GM18508 (cell line): ENCODE data around the gene ABHD15.

Experiments used
- ATAC-seq: cut with Tn5 transposase; IDR thresholded peaks from one replicate; pipeline ENCODE4 v1.9.1; 2021; ENCODE audit warnings: moderate number of reproducible peaks; ENCODE audit not compliant: insufficient read depth, unreplicated experiment

ABHD15 gene

GRCh38 chr17:29595107-29595942, 28.5 kb upstream of the ABHD15 start:
- no peak for ATAC-seq

GRCh38 chr17:29594519-29595090, 27.8 kb upstream of the ABHD15 start:
- no peak for ATAC-seq

DNA sequence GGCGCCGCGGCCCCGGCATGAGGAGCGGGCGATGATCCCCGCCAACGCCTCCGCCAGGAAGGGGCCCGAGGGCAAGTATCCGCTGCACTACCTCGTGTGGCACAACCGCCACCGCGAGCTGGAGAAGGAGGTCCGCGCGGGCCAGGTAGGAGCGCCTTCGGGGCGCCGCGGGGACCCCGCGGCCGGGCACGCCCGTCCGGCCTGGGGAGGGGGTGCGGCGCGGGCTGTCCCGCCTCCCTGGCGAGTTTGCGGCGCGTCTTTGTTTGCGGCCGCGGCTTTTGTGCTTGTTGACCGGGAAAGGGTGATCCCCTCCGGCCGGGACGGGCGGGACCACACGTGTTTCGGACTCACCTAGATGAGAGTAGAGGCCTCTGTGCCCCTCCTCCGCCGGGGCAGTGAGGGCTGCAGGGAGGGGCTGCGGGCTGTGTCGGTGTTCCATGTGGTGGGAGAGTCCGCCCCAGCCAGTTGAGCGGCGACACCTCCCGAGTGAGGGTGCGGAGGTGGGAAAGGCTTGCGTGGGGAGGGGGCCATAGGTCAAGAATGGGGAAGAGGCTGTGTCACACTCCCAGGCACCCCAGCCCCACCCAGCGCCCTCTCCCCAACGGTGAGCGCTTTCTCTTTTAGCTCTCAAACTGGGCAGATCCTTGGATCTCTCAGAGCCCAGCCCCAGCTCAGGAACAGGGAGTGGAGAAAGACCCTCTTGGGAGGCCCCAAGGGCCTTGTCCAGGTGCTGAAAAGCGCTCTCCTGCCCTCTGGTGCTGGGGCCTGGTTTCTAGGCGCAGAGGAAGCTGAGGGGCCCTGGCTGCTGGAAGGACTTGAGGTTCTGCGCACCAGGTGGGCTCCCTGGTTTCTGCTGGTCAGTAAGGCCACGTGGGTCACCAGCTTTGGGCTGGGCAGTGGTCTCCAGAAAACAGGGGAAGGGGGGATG, 27.0 kb upstream of the ABHD15 start:
- no peak for ATAC-seq

DNA sequence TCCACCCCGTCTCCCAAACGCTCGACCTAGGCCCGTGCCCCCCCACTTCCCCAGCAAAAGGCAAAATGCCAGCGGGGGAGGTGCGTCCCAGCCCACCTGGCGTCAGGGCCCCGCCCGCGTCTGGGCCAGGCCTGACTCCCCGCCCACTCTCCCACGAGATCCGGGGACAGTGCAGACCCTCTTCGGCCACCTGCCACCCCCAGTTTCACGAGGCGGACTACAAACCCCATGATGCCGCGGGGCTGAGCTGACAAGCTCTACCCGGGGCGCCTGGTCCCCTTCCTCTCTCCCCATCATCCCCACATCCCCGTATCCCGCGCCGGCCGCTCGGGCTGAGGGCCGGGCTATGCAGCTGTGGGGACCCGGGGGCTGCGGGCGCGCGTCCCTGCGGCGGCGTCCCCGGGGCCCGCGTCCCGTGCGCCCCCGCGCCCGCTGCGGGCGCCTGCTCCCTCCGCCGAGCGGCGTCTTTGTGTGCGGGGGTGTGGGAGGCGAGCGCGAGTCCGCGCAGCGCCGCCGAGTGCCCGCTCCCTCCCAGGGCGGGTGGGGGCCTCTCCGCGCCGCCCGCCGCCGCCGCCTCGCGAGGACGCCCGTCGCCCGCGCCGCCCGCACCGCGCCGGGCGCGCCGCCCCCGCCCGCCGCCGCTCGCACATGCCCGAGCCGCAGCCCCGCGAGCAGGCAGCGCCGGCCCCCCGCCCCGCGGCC, 26.2 kb upstream of the ABHD15 start, which contains the start of gene ANKRD13B:
Gene ANKRD13B (plus strand): TSS at position 283 of the 702 bp plus-strand sequence. CDS start 490 bp downstream, outside the sequence.
- ATAC-seq: no peak

DNA sequence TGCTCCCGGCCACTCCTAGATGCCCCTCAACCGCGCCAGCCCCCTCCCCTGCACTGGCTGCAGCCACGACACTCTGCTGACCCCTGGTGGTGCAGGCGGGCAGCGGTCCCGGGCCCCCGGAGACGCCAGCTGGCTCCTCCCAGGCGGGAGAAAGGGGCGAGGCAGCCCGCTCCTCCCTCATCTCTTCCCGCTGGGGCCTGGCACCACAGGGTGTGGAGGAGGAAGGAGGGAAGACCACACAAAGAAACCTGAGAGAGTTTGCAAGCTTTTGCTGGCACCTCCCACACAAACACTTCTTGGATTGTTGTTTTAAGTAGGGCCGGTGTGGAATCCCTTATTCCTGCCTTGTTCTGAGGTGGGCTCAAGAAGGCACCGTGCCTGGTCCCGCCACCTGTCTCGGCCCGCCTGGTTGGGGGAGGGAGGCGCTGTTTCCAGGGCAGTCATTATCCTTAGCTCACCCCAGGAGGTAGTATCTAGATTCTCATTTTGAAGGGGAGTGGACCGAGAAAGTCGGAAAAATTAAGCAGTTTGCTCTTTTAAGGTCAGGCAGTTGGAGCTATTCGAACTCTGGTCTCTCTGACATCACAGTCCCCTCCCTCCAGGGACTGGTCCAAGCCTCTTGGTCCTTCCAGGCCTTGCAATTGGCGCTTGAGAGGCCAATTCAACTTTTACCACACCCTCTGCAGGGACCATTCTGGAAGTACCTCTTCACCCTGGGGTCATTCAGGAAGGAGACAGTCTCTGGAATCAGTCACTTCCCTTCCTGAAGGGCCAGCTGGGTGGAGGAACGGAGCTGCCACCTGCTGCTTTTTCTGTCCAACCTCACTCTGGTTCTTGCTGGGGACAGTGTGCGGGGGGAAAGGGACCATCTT, 25.1 kb upstream of the ABHD15 start:
- ATAC-seq: no peak

GRCh38 chr17:29591146-29591736, 24.4 kb upstream of the ABHD15 start:
- no peak for ATAC-seq

DNA sequence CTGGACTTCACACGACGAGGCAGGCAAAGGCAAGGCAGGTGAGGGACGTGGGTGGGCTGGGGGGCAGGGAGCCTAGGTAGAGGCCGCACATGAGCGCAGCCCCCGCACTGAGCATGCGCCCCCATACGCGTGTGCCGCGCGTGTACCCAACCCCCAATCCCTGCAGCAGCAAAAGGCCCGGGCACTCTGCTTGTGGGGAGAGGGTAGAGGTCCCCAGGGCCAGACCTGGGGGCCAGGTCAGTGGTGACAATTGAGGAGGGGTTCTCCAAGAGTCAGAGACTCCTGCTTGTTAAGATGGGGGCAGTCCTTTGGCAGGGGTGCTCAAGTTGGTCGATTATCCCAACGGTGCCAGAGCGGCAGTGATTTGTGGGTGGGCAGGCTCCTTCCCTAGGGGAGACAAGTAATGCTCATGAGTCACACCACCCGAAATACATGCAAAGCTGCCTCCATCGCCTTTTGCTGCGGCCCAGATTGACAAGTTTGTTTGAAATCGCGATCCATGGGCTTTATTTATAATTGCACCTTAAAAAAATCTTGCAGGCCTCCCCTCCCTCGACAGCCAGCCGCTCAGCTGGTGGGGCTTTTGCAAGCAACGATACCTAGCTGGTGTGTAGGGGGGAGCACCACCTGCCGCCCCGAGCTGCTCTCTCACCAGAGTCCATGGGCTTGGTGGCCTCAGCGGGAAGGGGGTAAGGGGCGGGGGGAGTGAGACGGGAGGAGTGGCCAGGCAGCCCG, 23.7 kb upstream of the ABHD15 start:
- no peak for ATAC-seq

DNA sequence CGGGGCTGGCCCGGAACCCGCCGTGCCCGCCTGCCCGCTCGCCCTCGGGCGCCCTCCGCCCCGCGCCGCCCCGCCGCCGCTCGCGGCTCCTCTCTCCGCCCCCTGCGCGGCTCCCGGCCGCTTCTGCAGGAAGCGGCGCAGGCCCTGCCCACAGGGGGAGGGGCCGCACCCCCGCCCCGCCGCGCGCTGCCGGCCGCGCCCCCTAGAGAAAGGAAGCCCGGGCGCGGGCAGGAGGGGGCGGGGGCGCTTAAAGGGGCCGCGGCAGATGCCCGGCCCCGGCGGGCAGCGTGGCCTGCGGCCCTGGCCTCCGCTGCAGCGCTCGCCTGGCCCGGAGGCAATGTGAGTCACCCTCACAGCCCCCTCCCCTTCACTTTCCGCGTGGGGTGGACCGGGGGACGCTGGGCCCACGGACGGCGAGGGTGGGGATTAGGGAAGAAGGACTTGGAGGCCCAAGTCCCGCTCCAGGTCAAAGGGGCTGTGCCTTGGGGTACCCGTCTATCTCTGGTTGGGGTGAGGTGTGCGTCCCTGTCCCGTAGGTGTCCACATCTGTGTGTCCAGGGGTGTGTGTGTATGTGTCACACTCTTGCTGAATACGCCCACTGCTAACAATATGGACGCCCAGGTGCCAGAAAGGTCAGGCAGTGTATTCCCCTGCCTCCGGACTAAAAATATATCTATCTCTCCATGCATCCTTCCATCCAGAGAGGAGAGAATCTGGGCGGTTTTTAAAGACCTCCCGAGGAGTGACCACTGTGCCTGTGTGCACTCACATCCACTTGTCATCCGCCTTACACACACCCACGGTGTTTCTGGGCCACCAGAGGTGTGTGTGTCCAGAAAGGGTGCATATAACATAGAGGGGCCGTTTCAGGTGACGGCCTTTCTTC, 22.9 kb upstream of the ABHD15 start, which contains the start of gene GIT1:
Gene GIT1 (minus strand): TSS at position 125 of the 887 bp plus-strand sequence. CDS start 270 bp downstream, outside the sequence.
- no peak for ATAC-seq

GRCh38 chr17:29588562-29589411, 21.9 kb upstream of the ABHD15 start:
- ATAC-seq: no peak

GRCh38 chr17:29588017-29588561, 21.3 kb upstream of the ABHD15 start:
- ATAC-seq: no peak

GRCh38 chr17:29587591-29587990, 20.8 kb upstream of the ABHD15 start:
- ATAC-seq: no peak

DNA sequence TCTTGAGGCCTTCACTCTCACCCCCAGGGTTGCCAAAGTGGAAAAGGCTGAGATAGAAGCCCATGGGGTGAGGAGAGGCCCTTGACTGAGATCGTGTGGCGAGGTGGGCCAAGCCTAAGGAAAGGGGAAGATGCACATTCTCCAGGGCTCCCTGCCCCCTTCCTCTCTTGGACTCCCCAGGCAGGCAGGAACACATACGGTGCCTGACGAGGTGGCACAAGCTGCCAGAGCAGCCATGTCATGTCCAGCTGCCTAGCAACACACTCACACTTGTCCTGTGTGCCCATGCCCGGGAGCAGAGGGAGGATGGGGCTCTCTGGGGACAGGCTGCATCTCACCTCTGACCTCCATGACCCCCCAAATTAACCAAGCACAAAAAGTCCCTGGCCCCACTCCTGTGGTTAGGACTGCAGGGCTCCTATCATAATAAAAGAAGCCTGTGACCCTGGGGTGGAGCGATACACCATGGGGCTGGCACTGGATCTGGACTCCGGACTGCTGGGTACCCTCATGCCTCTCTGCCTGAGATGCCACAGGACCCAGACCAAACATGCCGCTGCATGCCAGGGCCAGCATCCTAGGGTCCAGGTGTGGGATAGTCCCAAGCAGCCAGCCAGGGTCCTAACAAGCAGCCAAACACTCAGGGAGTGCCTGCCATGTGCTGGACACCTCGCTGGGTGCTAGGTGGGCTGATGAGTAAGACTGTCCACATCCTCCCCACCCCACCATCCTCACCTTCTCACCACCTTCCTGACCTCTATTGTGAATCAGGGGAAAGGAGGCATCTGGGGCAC, 20.0 kb upstream of the ABHD15 start:
- ATAC-seq: no peak

DNA sequence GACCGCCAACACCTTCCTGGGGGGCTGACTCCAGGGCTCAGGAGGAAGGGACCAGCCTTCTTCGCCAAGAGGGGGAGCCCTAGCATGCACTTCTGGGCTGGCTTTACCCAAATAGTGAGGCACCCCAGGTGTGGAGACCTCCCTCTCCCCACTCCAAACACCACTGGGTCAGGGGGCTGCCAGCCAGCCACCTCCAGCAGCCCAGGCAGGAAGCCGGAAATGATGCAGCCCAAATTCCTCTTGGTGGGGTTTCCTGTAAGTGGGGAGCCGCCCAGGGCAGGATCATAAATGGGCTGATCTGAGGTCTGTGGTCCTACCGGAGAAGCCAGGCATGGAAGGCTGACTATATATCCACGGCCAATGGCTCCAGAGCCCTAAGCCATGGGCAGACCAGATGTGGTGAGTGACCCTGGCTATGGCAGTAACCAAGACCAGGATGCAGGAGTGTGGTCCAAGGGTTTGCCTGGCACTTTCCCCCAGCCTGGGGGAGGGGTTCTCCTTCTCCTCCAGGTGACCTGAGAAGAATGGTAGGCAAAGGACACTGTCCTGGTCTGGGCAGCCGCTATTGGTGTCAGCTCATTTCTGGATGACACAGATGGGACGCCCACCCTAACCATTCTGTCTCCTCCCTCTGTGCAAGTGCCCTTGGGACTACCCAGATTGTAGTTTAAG, 18.4 kb upstream of the ABHD15 start:
- no peak for ATAC-seq

- no peak for ATAC-seq
Measured at GRCh38 chr17:29584452-29585079, 17.7 kb upstream of the ABHD15 start.
